HepG2 (cell line): ENCODE results near the gene NR1H3. TPM values are rescaled to one million over a fixed set of nuclear protein-coding genes. Genes with fewer than 3 reads are reported as not detected.

Source experiments
- ARNT ChIP-seq: fragments of 450-650 bp; IDR thresholded peaks from 2 replicates; pipeline ENCODE4 v1.6.1; 2017
- ATF1 ChIP-seq: IDR thresholded peaks from 2 replicates; pipeline ENCODE4 v1.6.1; 2016; ENCODE audit warnings: mild to moderate bottlenecking, control low read depth
- BRD4 ChIP-seq: sonication (generic); formaldehyde crosslinking; IDR thresholded peaks from 2 replicates; pipeline ENCODE4 v1.4.0; 2020; ENCODE audit warnings: missing genetic modification reagents
- CHD4 ChIP-seq: fragments of 200-600 bp; sonication (generic); IDR thresholded peaks from 2 replicates; pipeline ENCODE4 v1.7.0; 2017; ENCODE audit warnings: mild to moderate bottlenecking, low read length, borderline replicate concordance
- JDP2 ChIP-seq: sonication (generic); formaldehyde crosslinking; IDR thresholded peaks from 2 replicates; pipeline ENCODE4 v1.8.1; 2022; ENCODE audit warnings: missing genetic modification reagents, borderline replicate concordance
- NFE2 ChIP-seq: sonication (generic); formaldehyde crosslinking; IDR thresholded peaks from 2 replicates; pipeline ENCODE4 v1.4.0; 2020; ENCODE audit warnings: missing genetic modification reagents
- PHF5A ChIP-seq: IDR thresholded peaks from one replicate; pipeline ENCODE4 v1.6.1; 2018; ENCODE audit warnings: low read depth, missing genetic modification reagents; ENCODE audit not compliant: unreplicated experiment
- RARA ChIP-seq: IDR thresholded peaks from 2 replicates; pipeline ENCODE4 v1.6.1; 2016; ENCODE audit warnings: missing genetic modification reagents, missing compliant biosample characterization
- RXRB ChIP-seq: IDR thresholded peaks from 2 replicates; pipeline ENCODE4 v1.6.1; 2016; ENCODE audit warnings: borderline replicate concordance, missing genetic modification reagents, missing compliant biosample characterization
- YEATS2 ChIP-seq: sonication (generic); formaldehyde crosslinking; IDR thresholded peaks from 2 replicates; pipeline ENCODE4 v1.4.0; 2020; ENCODE audit warnings: missing genetic modification reagents, borderline replicate concordance
- ZKSCAN8 ChIP-seq: IDR thresholded peaks from 2 replicates; pipeline ENCODE4 v1.6.1; 2016; ENCODE audit warnings: borderline replicate concordance, missing genetic modification reagents, missing compliant biosample characterization
- ZNF10 ChIP-seq: sonication (generic); formaldehyde crosslinking; IDR thresholded peaks from 2 replicates; pipeline ENCODE4 v1.4.0; 2020; ENCODE audit warnings: mild to moderate bottlenecking, low read depth, missing genetic modification reagents, borderline replicate concordance
- ZNF256 ChIP-seq: sonication (generic); formaldehyde crosslinking; conservative IDR thresholded peaks from 2 replicates; pipeline ENCODE4 v1.4.0; 2020; ENCODE audit warnings: missing genetic modification reagents
- ZNF335 ChIP-seq: sonication (generic); formaldehyde crosslinking; IDR thresholded peaks from 2 replicates; pipeline ENCODE4 v1.4.0; 2020; ENCODE audit warnings: missing genetic modification reagents
- ZNF572 ChIP-seq: sonication (generic); formaldehyde crosslinking; IDR thresholded peaks from 2 replicates; pipeline ENCODE4 v1.5.1; 2020; ENCODE audit warnings: mild to moderate bottlenecking, missing genetic modification reagents
- polyA plus RNA-seq, 8 experiments: library from polyadenylated mRNA; depleted of rRNA in 3 of 8; stranded (reverse) in 7 of 8; unstranded in 1 of 8; fragments of >200 nt; fragmentation: Illumina TruSeq in 4 of 8; extraction: Trizol in 4 of 8; gene quantifications; 2 replicates each; pipeline versions ENCODE4 v1.2.1 to v1.2.3, GENCODE V29; 2011 to 2016; ENCODE audit warnings: low read depth in 4 of 8, missing spikeins in 1 of 8, mixed read lengths in 1 of 8; ENCODE audit not compliant: insufficient read depth in 1 of 8
- total RNA-seq, 5 experiments: library from RNA; depleted of rRNA; stranded (reverse); fragments of >200 nt; fragmentation: Illumina TruSeq; extraction: Trizol; gene quantifications; 2 replicates each; pipeline ENCODE4 v1.2.3, GENCODE V29; 2016; ENCODE audit warnings: low read depth in 1 of 5
- TF ChIP-seq, protein P1 (sequence below): sonication (generic); formaldehyde crosslinking; IDR thresholded peaks from 2 replicates; pipeline ENCODE4 v1.5.0; 2020; ENCODE audit warnings: missing genetic modification reagents
- TF ChIP-seq, protein P2 (sequence below): IDR thresholded peaks from 2 replicates; pipeline ENCODE4 v1.6.1; 2016; ENCODE audit warnings: mild to moderate bottlenecking
- TF ChIP-seq, protein P3 (sequence below): sonication (generic); formaldehyde crosslinking; IDR thresholded peaks from 2 replicates; pipeline ENCODE4 v1.8.1; 2023; ENCODE audit warnings: mild to moderate bottlenecking, missing genetic modification reagents, borderline replicate concordance
- TF ChIP-seq, protein P4 (sequence below): sonication (generic); formaldehyde crosslinking; IDR thresholded peaks from 2 replicates; pipeline ENCODE4 v1.4.0; 2020; ENCODE audit warnings: missing genetic modification reagents
- TF ChIP-seq, protein P5 (sequence below): sonication (generic); formaldehyde crosslinking; IDR thresholded peaks from 2 replicates; pipeline ENCODE4 v1.5.1; 2020; ENCODE audit warnings: missing genetic modification reagents, mild to moderate bottlenecking, borderline replicate concordance
- TF ChIP-seq, protein P6 (sequence below): IDR thresholded peaks from 2 replicates; pipeline ENCODE4 v1.6.1; 2016; ENCODE audit warnings: low read depth, control low read depth
- TF ChIP-seq, protein P7 (sequence below): sonication (generic); formaldehyde crosslinking; IDR thresholded peaks from 2 replicates; pipeline ENCODE4 v1.4.0; 2020; ENCODE audit warnings: missing genetic modification reagents

The NR1H3 gene
- total and polyA plus RNA-seq, 2 of the 13 experiments (the other 11 are each of a cell fraction or from before 2014, with no cell fraction given) = 41.8 to 102 TPM

DNA sequence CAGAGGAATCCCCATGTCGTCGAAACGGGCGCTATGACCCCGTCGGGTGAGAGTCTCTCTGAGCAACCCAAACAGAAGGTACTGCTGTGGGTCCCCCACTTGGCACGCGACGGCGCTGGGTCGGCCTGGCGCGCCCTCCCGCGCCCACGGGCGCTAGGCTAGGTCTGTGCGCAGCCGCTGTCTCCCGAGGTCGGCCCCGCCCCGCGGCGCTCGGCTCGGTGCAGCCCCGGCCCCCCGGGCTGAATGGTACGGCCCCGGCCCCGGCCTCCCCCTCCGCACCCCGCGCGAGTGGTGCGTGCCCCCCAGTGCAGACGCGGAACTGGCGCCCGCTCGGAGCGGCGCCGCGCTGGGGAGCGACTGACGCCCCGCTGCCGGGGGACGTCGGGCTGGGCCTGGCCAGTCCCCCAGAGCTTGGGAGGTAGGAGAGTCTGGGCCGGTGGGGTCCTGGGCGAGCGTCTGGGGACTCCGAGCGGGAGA is 12.1 kb downstream of the NR1H3 start, which contains the start of gene MADD (continued):
- no peak for TF ChIP-seq JDP2 (CRISPR knock-in tag)
- TF ChIP-seq, protein P1, sequence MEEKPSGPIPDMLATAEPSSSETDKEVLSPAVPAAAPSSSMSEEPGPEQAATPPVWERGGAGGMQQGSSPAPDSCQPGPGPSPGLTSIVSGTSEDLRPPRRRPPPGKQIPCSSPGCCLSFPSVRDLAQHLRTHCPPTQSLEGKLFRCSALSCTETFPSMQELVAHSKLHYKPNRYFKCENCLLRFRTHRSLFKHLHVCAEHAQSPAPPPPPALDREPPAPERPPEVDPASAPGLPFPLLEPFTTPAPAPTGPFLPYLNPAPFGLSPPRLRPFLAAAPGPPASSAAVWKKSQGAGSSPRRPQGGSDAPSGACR (CRISPR knock-in tag) = no peak
- TF ChIP-seq, protein P2, sequence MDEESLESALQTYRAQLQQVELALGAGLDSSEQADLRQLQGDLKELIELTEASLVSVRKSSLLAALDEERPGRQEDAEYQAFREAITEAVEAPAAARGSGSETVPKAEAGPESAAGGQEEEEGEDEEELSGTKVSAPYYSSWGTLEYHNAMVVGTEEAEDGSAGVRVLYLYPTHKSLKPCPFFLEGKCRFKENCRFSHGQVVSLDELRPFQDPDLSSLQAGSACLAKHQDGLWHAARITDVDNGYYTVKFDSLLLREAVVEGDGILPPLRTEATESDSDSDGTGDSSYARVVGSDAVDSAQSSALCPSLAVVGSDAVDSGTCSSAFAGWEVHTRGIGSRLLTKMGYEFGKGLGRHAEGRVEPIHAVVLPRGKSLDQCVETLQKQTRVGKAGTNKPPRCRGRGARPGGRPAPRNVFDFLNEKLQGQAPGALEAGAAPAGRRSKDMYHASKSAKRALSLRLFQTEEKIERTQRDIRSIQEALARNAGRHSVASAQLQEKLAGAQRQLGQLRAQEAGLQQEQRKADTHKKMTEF (CRISPR knock-in tag) = no peak
- TF ChIP-seq ZNF335 (CRISPR knock-in tag) = peak; percentile 7; the same call in 1 of the 2 replicates
- no peak for TF ChIP-seq ARNT
- TF ChIP-seq, protein P3, sequence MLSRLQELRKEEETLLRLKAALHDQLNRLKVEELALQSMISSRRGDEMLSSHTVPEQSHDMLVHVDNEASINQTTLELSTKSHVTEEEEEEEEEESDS (CRISPR knock-in tag) = no peak
- TF ChIP-seq RARA (CRISPR knock-in tag) = 0 out of 2 replicates have a peak, but pooled peaks have one; percentile 6
- TF ChIP-seq, protein P4, sequence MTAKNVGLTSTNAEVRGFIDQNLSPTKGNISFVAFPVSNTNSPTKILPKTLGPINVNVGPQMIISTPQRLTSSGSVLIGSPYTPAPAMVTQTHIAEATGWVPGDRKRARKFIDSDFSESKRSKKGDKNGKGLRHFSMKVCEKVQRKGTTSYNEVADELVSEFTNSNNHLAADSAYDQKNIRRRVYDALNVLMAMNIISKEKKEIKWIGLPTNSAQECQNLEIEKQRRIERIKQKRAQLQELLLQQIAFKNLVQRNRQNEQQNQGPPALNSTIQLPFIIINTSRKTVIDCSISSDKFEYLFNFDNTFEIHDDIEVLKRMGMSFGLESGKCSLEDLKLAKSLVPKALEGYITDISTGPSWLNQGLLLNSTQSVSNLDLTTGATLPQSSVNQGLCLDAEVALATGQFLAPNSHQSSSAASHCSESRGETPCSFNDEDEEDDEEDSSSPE (CRISPR knock-in tag) = no peak
- TF ChIP-seq ZNF256 (CRISPR knock-in tag) = no peak
- TF ChIP-seq ZNF10 = no peak
- TF ChIP-seq, protein P5, sequence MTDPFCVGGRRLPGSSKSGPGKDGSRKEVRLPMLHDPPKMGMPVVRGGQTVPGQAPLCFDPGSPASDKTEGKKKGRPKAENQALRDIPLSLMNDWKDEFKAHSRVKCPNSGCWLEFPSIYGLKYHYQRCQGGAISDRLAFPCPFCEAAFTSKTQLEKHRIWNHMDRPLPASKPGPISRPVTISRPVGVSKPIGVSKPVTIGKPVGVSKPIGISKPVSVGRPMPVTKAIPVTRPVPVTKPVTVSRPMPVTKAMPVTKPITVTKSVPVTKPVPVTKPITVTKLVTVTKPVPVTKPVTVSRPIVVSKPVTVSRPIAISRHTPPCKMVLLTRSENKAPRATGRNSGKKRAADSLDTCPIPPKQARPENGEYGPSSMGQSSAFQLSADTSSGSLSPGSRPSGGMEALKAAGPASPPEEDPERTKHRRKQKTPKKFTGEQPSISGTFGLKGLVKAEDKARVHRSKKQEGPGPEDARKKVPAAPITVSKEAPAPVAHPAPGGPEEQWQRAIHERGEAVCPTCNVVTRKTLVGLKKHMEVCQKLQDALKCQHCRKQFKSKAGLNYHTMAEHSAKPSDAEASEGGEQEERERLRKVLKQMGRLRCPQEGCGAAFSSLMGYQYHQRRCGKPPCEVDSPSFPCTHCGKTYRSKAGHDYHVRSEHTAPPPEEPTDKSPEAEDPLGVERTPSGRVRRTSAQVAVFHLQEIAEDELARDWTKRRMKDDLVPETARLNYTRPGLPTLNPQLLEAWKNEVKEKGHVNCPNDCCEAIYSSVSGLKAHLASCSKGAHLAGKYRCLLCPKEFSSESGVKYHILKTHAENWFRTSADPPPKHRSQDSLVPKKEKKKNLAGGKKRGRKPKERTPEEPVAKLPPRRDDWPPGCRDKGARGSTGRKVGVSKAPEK (CRISPR knock-in tag) = no peak
- no peak for TF ChIP-seq ZKSCAN8 (CRISPR knock-in tag)
- TF ChIP-seq YEATS2 (CRISPR knock-in tag) = no peak
- no peak for TF ChIP-seq PHF5A (CRISPR knock-in tag)
- no peak for TF ChIP-seq ATF1
- TF ChIP-seq, protein P6, sequence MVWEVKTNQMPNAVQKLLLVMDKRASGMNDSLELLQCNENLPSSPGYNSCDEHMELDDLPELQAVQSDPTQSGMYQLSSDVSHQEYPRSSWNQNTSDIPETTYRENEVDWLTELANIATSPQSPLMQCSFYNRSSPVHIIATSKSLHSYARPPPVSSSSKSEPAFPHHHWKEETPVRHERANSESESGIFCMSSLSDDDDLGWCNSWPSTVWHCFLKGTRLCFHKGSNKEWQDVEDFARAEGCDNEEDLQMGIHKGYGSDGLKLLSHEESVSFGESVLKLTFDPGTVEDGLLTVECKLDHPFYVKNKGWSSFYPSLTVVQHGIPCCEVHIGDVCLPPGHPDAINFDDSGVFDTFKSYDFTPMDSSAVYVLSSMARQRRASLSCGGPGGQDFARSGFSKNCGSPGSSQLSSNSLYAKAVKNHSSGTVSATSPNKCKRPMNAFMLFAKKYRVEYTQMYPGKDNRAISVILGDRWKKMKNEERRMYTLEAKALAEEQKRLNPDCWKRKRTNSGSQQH (CRISPR knock-in tag) = peak; percentile 25; the same call in 1 of the 2 replicates
- TF ChIP-seq BRD4 (CRISPR knock-in tag) = no peak
- TF ChIP-seq, protein P7, sequence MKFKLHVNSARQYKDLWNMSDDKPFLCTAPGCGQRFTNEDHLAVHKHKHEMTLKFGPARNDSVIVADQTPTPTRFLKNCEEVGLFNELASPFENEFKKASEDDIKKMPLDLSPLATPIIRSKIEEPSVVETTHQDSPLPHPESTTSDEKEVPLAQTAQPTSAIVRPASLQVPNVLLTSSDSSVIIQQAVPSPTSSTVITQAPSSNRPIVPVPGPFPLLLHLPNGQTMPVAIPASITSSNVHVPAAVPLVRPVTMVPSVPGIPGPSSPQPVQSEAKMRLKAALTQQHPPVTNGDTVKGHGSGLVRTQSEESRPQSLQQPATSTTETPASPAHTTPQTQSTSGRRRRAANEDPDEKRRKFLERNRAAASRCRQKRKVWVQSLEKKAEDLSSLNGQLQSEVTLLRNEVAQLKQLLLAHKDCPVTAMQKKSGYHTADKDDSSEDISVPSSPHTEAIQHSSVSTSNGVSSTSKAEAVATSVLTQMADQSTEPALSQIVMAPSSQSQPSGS = peak; percentile 48; the same call in 1 of the 2 replicates
- TF ChIP-seq CHD4 = no peak
- TF ChIP-seq NFE2 (CRISPR knock-in tag) = no peak
- TF ChIP-seq ZNF572 (CRISPR knock-in tag) = no peak
- TF ChIP-seq RXRB = no peak
